ENCODE results near the gene VDAC2.
"Not testable (repeated sequence)": the region's sequence is repeated elsewhere in the genome, so short reads cannot be mapped to it uniquely, and the experiment has no call there.

The VDAC2 gene

GRCh38 chr10:75188522-75188921 is 22.1 kb upstream of the VDAC2 start:
- H3K4me1 ChIP-seq (ENCODE audit: control extremely low read depth in 1 of 4, control insufficient read depth in 4 of 4, insufficient read depth in 4 of 4, low read length in 3 of 4); DNase-seq; H3K27ac ChIP-seq (ENCODE audit: insufficient read depth in 1 of 2, low read depth in 1 of 2, low read length in 2 of 2, poor library complexity in 1 of 2, severe bottlenecking in 2 of 2); POLR2A ChIA-PET; H3K4me3 ChIP-seq (ENCODE audit: control insufficient read depth in 1 of 7, extremely low read depth in 1 of 7, insufficient read depth in 4 of 7, low read depth in 2 of 7, low read length in 6 of 7); H3K27me3 ChIP-seq (replicated peaks in 2 of 5; ENCODE audit: control insufficient read depth in 4 of 5, insufficient read depth in 5 of 5, low read length in 4 of 5); H3K9me3 ChIP-seq (ENCODE audit: control extremely low read depth in 1 of 5, control insufficient read depth in 4 of 5, insufficient read depth in 2 of 5, low read depth in 1 of 5, low read length in 4 of 5); H3K36me3 ChIP-seq (ENCODE audit: control insufficient read depth in 4 of 4, insufficient read depth in 4 of 4, low read length in 3 of 4): not testable (repeated sequence)
- CTCF ChIA-PET: interaction anchor here (0.6 to 6.6 kb wide), 16 partner anchors 9 to 55 kb away, joined by 3 to 46 read pairs (median 4); partner anchors contain the start of gene VDAC2
- WGBS (ENCODE audit: insufficient coverage): 100% methylated on average over 4 of the region's 9 CpGs

GRCh38 chr10:75189266-75190096 is 21.1 kb upstream of the VDAC2 start:
- Histone ChIP-seq H3K9me3 (ENCODE audit: control extremely low read depth in 1 of 5, control insufficient read depth in 4 of 5, insufficient read depth in 2 of 5, low read depth in 1 of 5, low read length in 4 of 5) (no peaks in the 10 kb centered on the region), H3K4me3 (ENCODE audit: control insufficient read depth in 1 of 7, extremely low read depth in 1 of 7, insufficient read depth in 4 of 7, low read depth in 2 of 7, low read length in 6 of 7) (no peak overlapping the region), H3K36me3 (ENCODE audit: control insufficient read depth in 4 of 4, insufficient read depth in 4 of 4, low read length in 3 of 4) (peaks cover 0 to 3% (median under 1%) of the 10 kb centered on the region in 4 experiments), H3K27ac (ENCODE audit: insufficient read depth in 1 of 2, low read depth in 1 of 2, low read length in 2 of 2, poor library complexity in 1 of 2, severe bottlenecking in 2 of 2) (no peak overlapping the region), H3K4me1 (ENCODE audit: control extremely low read depth in 1 of 4, control insufficient read depth in 4 of 4, insufficient read depth in 4 of 4, low read length in 3 of 4) (no peaks in the 10 kb centered on the region), H3K27me3 (replicated peaks in 2 of 5; ENCODE audit: control insufficient read depth in 4 of 5, insufficient read depth in 5 of 5, low read length in 4 of 5) (no peaks in the 10 kb centered on the region)
- WGBS (ENCODE audit: insufficient coverage): 98% methylated on average over 12 of the region's 12 CpGs
- ChIA-PET POLR2A (interaction anchor here (0.6 kb wide), 1 partner anchor 19 kb away, joined by 3 read pairs; no protein-coding TSS in a partner anchor), CTCF (interaction anchor here (1.0 to 6.6 kb wide), 7 partner anchors 8 to 48 kb away, joined by 3 to 46 read pairs (median 8); no protein-coding TSS in a partner anchor)
- peak in 1 of 3 donors; percentile 5 for DNase-seq

- POLR2A ChIA-PET: interaction anchor here (0.6 kb wide), 1 partner anchor 15 kb away, joined by 3 read pairs; no protein-coding TSS in a partner anchor
These were observed 18.6 kb upstream of the VDAC2 start for GRCh38 chr10:75191821-75192568.

DNA sequence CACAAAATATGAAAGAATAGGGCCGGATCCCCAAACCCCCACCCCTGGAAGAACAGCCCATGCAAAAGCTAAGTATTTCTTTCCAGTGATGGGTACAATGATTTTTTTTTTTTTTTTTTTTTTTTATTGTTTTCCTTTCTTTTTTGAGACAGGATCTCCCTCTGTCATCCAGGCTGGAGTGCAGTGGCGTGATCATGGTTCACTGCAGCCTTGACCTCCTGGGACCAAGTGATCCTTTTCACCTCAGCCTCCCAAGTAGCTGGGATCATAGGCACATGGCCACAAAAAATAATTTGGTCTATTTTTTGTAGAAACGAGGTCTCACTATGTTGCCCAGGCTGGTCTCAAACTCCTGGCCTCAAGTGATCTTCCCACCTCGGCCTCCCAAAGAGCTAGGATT is 16.0 kb upstream of the VDAC2 start:
- H3K4me3 ChIP-seq (ENCODE audit: control insufficient read depth in 1 of 7, extremely low read depth in 1 of 7, insufficient read depth in 4 of 7, low read depth in 2 of 7, low read length in 6 of 7); H3K4me1 ChIP-seq (ENCODE audit: control extremely low read depth in 1 of 4, control insufficient read depth in 4 of 4, insufficient read depth in 4 of 4, low read length in 3 of 4); H3K27me3 ChIP-seq (replicated peaks in 2 of 5; ENCODE audit: control insufficient read depth in 4 of 5, insufficient read depth in 5 of 5, low read length in 4 of 5); POLR2A ChIA-PET; H3K36me3 ChIP-seq (ENCODE audit: control insufficient read depth in 4 of 4, insufficient read depth in 4 of 4, low read length in 3 of 4); H3K9me3 ChIP-seq (ENCODE audit: control extremely low read depth in 1 of 5, control insufficient read depth in 4 of 5, insufficient read depth in 2 of 5, low read depth in 1 of 5, low read length in 4 of 5); DNase-seq; H3K27ac ChIP-seq (ENCODE audit: insufficient read depth in 1 of 2, low read depth in 1 of 2, low read length in 2 of 2, poor library complexity in 1 of 2, severe bottlenecking in 2 of 2): not testable (repeated sequence)
- CTCF ChIA-PET: interaction anchor here (1.5 kb wide), 1 partner anchor 15 kb away, joined by 3 read pairs; no protein-coding TSS in a partner anchor
- WGBS (ENCODE audit: insufficient coverage): 95% methylated on average over 3 of the region's 4 CpGs

More at GRCh38 chr10:75191821-75192568, 18.6 kb upstream of the VDAC2 start:
- peak in 1 of 3 donors; percentile 18 for DNase-seq
- no peaks in the 10 kb centered on the region for H3K9me3 ChIP-seq (ENCODE audit: control extremely low read depth in 1 of 5, control insufficient read depth in 4 of 5, insufficient read depth in 2 of 5, low read depth in 1 of 5, low read length in 4 of 5)
- H3K4me3 ChIP-seq (ENCODE audit: control insufficient read depth in 1 of 7, extremely low read depth in 1 of 7, insufficient read depth in 4 of 7, low read depth in 2 of 7, low read length in 6 of 7): no peak overlapping the region
- H3K36me3 ChIP-seq (ENCODE audit: control insufficient read depth in 4 of 4, insufficient read depth in 4 of 4, low read length in 3 of 4): peaks cover 0 to 1% (median 0%) of the 10 kb centered on the region in 4 experiments
- H3K4me1 ChIP-seq (ENCODE audit: control extremely low read depth in 1 of 4, control insufficient read depth in 4 of 4, insufficient read depth in 4 of 4, low read length in 3 of 4): no peaks in the 10 kb centered on the region
- H3K27ac ChIP-seq (ENCODE audit: insufficient read depth in 1 of 2, low read depth in 1 of 2, low read length in 2 of 2, poor library complexity in 1 of 2, severe bottlenecking in 2 of 2): peak overlapping the region in 1 of 2 experiments; percentile 16
- no peaks in the 10 kb centered on the region for H3K27me3 ChIP-seq (replicated peaks in 2 of 5; ENCODE audit: control insufficient read depth in 4 of 5, insufficient read depth in 5 of 5, low read length in 4 of 5)
- WGBS (ENCODE audit: insufficient coverage): 100% methylated on average over 2 of the region's 10 CpGs
- CTCF ChIA-PET: interaction anchor here (1.4 kb wide), 1 partner anchor 18 kb away, joined by 3 read pairs; no protein-coding TSS in a partner anchor

DNA sequence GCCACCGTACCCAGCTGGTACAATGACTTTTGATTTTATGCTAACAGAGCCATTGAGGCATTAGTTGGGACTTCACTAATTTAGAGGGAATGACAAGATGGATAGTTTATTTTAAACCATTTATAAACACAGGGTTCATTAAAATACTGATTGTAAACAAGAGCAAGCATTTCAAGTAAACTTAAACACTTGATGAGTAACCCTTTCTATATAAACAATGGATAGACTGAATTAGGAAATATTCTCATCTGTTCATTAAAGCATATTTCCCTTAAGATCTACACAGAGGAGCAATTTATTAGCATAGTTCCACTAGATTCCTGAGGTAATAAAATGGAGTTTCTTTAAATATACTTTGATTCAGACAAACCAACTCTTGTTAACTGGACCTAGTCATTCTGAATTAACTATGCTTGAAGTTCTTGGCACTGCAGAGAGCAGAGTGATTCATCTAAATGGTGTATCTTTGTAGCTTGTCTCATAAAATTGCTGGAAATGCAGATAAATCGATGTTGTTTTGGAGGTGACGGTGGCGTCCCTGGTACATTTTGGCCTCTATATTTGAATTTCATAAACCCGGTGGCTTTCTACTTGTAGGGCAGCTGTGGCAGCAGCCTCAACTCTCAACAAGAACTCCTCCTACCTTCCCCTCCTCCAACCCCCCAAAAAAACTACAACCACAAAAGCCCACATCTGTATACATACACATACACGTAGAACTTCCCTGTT is 15.4 kb upstream of the VDAC2 start:
- 95% methylated on average over 4 of the region's 6 CpGs for WGBS (ENCODE audit: insufficient coverage)
- no peaks in the 10 kb centered on the region for H3K4me1 ChIP-seq (ENCODE audit: control extremely low read depth in 1 of 4, control insufficient read depth in 4 of 4, insufficient read depth in 4 of 4, low read length in 3 of 4)
- ChIA-PET POLR2A (no interaction called here), CTCF (interaction anchor here (1.0 to 1.5 kb wide), 2 partner anchors 14 to 16 kb away, joined by 3 read pairs; partner anchors contain the start of gene VDAC2)
- H3K27me3 ChIP-seq (replicated peaks in 2 of 5; ENCODE audit: control insufficient read depth in 4 of 5, insufficient read depth in 5 of 5, low read length in 4 of 5): no peaks in the 10 kb centered on the region
- H3K27ac ChIP-seq (ENCODE audit: insufficient read depth in 1 of 2, low read depth in 1 of 2, low read length in 2 of 2, poor library complexity in 1 of 2, severe bottlenecking in 2 of 2): no peak overlapping the region
- H3K4me3 ChIP-seq (ENCODE audit: control insufficient read depth in 1 of 7, extremely low read depth in 1 of 7, insufficient read depth in 4 of 7, low read depth in 2 of 7, low read length in 6 of 7): no peak overlapping the region
- H3K9me3 ChIP-seq (ENCODE audit: control extremely low read depth in 1 of 5, control insufficient read depth in 4 of 5, insufficient read depth in 2 of 5, low read depth in 1 of 5, low read length in 4 of 5): no peaks in the 10 kb centered on the region
- no peak for DNase-seq
- H3K36me3 ChIP-seq (ENCODE audit: control insufficient read depth in 4 of 4, insufficient read depth in 4 of 4, low read length in 3 of 4): peaks cover 0 to 1% (median 0%) of the 10 kb centered on the region in 4 experiments

DNA sequence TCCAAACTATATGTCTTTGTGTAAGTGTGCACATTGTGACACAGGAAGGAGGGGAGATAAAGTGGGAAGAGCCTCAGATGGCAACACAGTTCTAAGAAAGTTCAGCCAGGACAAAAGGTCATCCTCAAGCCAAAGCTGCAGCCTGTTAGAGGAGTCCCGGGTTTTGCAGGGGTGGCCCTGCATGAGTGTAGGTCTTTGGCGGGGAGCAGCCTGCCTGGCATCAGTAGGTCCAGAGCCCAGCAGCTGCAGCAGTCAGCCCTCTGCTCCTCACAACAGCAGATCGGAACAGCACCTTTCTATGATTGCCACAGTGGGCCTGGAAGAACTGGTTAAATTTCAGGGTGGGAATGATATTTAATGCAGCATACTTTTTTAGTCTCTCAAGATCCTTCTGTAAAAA is 13.5 kb upstream of the VDAC2 start:
- ChIA-PET POLR2A (no interaction called here), CTCF (interaction anchor here (1.3 to 2.4 kb wide), 3 partner anchors 9 to 15 kb away, joined by 4 to 9 read pairs (median 8); no protein-coding TSS in a partner anchor)
- H3K9me3 ChIP-seq (ENCODE audit: control extremely low read depth in 1 of 5, control insufficient read depth in 4 of 5, insufficient read depth in 2 of 5, low read depth in 1 of 5, low read length in 4 of 5): no peaks in the 10 kb centered on the region
- no peaks in the 10 kb centered on the region for H3K4me1 ChIP-seq (ENCODE audit: control extremely low read depth in 1 of 4, control insufficient read depth in 4 of 4, insufficient read depth in 4 of 4, low read length in 3 of 4)
- peaks cover 0 to 1% (median 0%) of the 10 kb centered on the region in 4 experiments for H3K36me3 ChIP-seq (ENCODE audit: control insufficient read depth in 4 of 4, insufficient read depth in 4 of 4, low read length in 3 of 4)
- no peak overlapping the region for H3K27ac ChIP-seq (ENCODE audit: insufficient read depth in 1 of 2, low read depth in 1 of 2, low read length in 2 of 2, poor library complexity in 1 of 2, severe bottlenecking in 2 of 2)
- no peak for DNase-seq
- WGBS (ENCODE audit: insufficient coverage): 94% methylated on average over 2 of the region's 3 CpGs
- H3K4me3 ChIP-seq (ENCODE audit: control insufficient read depth in 1 of 7, extremely low read depth in 1 of 7, insufficient read depth in 4 of 7, low read depth in 2 of 7, low read length in 6 of 7): no peak overlapping the region
- H3K27me3 ChIP-seq (replicated peaks in 2 of 5; ENCODE audit: control insufficient read depth in 4 of 5, insufficient read depth in 5 of 5, low read length in 4 of 5): no peaks in the 10 kb centered on the region
